NCI-H2029 treated with DMSO at 0.1 percent for 48 hours (cell line): ENCODE measurements around the gene CYSRT1.
A peak's percentile ranks its signal among the peaks of the same experiment; 100 is the strongest.
"Not testable (repeated sequence)": the region's sequence is repeated elsewhere in the genome, so short reads cannot be mapped to it uniquely, and the experiment has no call there.

Experiments
- DNase-seq: peaks from one replicate; lab custom pipeline; 2025; lab: John Stamatoyannopoulos, UW

Gene CYSRT1

GRCh38 chr9:137252555-137253506, 27.9 kb downstream of the CYSRT1 start:
- no peak for DNase-seq

GRCh38 chr9:137253717-137254623, 29.0 kb downstream of the CYSRT1 start:
- no peak for DNase-seq

GRCh38 chr9:137254624-137255447, 29.9 kb downstream of the CYSRT1 start, which contains the start of gene NELFB:
Gene NELFB (plus strand): TSS chr9:137255327.
- DNase-seq, result peak; percentile 62

GRCh38 chr9:137255448-137256114, 30.6 kb downstream of the CYSRT1 start:
- no peak for DNase-seq

GRCh38 chr9:137256362-137256761, 31.4 kb downstream of the CYSRT1 start:
- DNase-seq, result no peak

GRCh38 chr9:137256856-137257255, 31.9 kb downstream of the CYSRT1 start:
- DNase-seq, result no peak

- not testable (repeated sequence) for DNase-seq
Measured at GRCh38 chr9:137262173-137262908, 37.4 kb downstream of the CYSRT1 start.

GRCh38 chr9:137262909-137263285, 37.9 kb downstream of the CYSRT1 start:
- DNase-seq, result no peak

GRCh38 chr9:137263506-137263905, 38.5 kb downstream of the CYSRT1 start:
- no peak for DNase-seq

- DNase-seq, result no peak
Measured at GRCh38 chr9:137264067-137264466, 39.1 kb downstream of the CYSRT1 start.

GRCh38 chr9:137265496-137266161, 40.7 kb downstream of the CYSRT1 start:
- no peak for DNase-seq

GRCh38 chr9:137266162-137266527, 41.2 kb downstream of the CYSRT1 start:
- DNase-seq, result no peak

- no peak for DNase-seq
Measured at GRCh38 chr9:137266585-137267453, 41.8 kb downstream of the CYSRT1 start.

- DNase-seq, result no peak
Measured at GRCh38 chr9:137267933-137268355, 43.0 kb downstream of the CYSRT1 start.

GRCh38 chr9:137268538-137269201, 43.7 kb downstream of the CYSRT1 start:
- DNase-seq, result no peak

GRCh38 chr9:137269231-137269772, 44.3 kb downstream of the CYSRT1 start:
- peak; percentile 18 for DNase-seq

- no peak for DNase-seq
Measured at GRCh38 chr9:137270929-137271695, 46.1 kb downstream of the CYSRT1 start.
